SKM-1 (cell line): ENCODE results near the gene ATP2C1.
"Not testable (repeated sequence)": the region's sequence is repeated elsewhere in the genome, so short reads cannot be mapped to it uniquely, and the experiment has no call there.

Experiments used
- DNase-seq: peaks from one replicate; lab custom pipeline; 2025; ENCODE audit not compliant: unreplicated experiment; lab: John Stamatoyannopoulos, UW

Gene ATP2C1, protein sequence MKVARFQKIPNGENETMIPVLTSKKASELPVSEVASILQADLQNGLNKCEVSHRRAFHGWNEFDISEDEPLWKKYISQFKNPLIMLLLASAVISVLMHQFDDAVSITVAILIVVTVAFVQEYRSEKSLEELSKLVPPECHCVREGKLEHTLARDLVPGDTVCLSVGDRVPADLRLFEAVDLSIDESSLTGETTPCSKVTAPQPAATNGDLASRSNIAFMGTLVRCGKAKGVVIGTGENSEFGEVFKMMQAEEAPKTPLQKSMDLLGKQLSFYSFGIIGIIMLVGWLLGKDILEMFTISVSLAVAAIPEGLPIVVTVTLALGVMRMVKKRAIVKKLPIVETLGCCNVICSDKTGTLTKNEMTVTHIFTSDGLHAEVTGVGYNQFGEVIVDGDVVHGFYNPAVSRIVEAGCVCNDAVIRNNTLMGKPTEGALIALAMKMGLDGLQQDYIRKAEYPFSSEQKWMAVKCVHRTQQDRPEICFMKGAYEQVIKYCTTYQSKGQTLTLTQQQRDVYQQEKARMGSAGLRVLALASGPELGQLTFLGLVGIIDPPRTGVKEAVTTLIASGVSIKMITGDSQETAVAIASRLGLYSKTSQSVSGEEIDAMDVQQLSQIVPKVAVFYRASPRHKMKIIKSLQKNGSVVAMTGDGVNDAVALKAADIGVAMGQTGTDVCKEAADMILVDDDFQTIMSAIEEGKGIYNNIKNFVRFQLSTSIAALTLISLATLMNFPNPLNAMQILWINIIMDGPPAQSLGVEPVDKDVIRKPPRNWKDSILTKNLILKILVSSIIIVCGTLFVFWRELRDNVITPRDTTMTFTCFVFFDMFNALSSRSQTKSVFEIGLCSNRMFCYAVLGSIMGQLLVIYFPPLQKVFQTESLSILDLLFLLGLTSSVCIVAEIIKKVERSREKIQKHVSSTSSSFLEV

DNA sequence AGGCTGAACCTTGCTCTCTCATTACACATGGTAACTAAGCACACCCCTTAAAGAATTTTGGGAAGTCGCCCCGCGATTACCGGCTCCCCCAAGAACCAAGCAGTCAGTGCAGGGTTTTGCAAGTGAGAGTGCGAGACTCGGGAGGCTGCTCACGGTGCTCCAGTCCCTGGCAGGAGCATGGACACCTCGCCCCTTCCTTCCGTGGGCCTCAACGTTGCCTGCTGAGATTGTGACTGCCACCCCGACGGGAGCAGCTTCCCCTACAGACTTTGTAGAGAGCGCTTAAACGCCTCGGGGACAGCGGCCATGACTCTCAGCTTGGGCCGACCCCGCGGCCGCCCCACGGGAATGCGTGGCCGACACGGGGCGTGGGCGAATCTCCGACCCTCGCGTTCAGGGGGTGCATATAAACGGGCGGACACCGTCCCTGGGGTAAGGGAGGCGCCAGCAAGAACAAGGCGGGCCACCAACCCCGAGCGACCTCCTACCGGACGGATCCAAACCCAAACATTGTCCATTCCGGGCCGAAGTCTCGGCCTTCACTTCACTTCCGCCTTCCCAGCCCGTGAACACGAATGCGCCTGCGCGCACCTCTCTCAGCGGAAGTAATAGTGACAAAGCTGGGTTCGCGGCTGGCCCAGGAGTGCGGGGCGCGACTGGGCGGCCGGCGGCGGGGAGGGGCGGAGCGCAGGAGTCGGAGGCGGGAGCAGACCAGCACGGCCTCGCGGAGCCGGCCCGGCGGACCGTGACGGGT, at the start of gene ATP2C1:
Gene ATP2C1 (plus strand): TSS at position 709 of the 754 bp plus-strand sequence. CDS start 686 bp downstream, outside the sequence.
- DNase-seq, result peak; percentile 88

- DNase-seq, result no peak
Observed at GRCh38 chr3:130844462-130844861, 49.4 kb upstream of the ATP2C1 start.

GRCh38 chr3:130846181-130846580, 47.7 kb upstream of the ATP2C1 start:
- DNase-seq, result no peak

- DNase-seq, result peak; percentile 70
Observed at GRCh38 chr3:130849091-130849552, 44.8 kb upstream of the ATP2C1 start.

- peak; percentile 98 for DNase-seq
Observed at GRCh38 chr3:130850044-130850797, 43.7 kb upstream of the ATP2C1 start.

DNA sequence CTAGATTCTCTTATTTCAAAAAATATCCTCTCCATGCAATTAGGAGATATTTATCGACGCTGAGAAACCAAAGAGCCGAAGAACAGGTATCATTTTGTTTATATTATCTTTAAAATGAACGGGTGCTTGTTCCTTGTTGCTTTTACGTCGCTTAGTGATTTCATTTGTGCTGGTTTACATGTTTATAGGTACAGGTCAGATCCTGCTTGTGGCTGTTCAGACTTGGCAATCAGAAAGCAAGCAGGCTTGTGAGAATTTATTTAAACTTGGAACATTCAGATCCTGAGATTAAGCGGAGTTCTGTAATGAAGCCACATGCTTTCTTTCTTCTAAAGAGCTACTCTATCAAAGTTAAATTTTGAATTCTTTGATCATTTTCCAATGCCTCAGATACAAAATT, 43.0 kb upstream of the ATP2C1 start:
- no peak for DNase-seq

GRCh38 chr3:130851277-130851676, 42.6 kb upstream of the ATP2C1 start:
- no peak for DNase-seq

DNA sequence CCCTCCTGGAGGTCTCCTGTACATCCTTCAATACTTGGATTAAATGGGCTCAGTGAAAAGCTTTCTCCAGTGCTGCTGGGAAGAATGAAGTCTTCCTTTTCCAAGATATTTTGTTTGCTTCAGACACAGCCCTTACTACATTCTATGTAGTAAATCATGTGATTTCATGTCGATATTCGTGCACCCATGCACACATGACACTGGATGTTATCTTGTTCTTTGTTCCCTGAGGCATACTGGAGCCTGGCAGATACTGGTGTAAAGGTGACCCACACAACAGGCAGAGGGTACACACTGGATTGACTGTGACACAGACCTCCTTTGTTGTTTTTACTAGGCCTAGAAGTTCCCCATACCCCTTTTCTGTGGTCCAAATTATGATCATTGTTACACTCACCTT, 40.3 kb upstream of the ATP2C1 start:
- no peak for DNase-seq

- no peak for DNase-seq
Observed at GRCh38 chr3:130854208-130854864, 39.5 kb upstream of the ATP2C1 start.

GRCh38 chr3:130857336-130858026, 36.4 kb upstream of the ATP2C1 start:
- no peak for DNase-seq

- DNase-seq, result not testable (repeated sequence)
Observed at GRCh38 chr3:130862130-130862529, 31.8 kb upstream of the ATP2C1 start.

DNA sequence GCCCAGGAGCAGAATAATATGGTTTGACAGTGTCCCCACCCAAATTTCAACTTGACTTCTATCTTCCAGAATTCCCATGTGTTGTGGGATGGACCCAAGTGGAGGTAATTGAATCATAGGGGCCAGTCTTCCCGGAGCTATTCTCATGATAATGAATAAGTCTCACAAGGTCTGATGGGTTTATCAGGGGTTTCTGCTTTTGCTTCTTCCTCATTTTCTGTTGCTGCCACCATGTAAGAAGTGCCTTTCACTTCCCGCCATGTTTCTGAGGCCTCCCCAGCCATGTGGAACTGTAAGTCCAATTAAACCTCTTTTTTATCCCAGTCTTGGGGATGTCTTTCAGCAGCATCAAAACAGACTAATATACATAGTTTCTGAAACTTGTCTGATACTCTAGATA, 28.4 kb upstream of the ATP2C1 start:
- no peak for DNase-seq

GRCh38 chr3:130866327-130866726, 27.6 kb upstream of the ATP2C1 start:
- DNase-seq, result no peak

GRCh38 chr3:130870423-130870822, 23.5 kb upstream of the ATP2C1 start:
- no peak for DNase-seq

GRCh38 chr3:130876594-130876993, 17.3 kb upstream of the ATP2C1 start:
- DNase-seq, result no peak

DNA sequence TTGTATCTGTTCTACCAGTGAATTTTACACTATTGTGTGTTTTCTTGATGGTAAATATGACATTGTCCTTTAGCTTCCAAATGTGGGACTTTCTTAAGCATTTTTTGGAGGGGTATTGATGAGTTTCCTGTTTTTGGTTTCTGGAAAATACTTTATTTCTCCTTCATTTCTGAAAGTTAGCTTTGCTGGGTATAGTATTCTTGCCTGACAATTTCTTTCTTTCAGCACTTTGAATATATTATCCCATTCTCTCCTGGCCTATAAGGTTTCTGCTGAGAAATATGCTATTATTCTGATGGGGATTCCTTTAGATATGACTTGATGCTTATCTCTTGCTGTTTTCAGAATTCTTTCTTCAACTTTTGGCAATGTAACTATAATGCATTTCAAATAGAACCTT, 15.4 kb upstream of the ATP2C1 start:
- DNase-seq, result no peak

DNA sequence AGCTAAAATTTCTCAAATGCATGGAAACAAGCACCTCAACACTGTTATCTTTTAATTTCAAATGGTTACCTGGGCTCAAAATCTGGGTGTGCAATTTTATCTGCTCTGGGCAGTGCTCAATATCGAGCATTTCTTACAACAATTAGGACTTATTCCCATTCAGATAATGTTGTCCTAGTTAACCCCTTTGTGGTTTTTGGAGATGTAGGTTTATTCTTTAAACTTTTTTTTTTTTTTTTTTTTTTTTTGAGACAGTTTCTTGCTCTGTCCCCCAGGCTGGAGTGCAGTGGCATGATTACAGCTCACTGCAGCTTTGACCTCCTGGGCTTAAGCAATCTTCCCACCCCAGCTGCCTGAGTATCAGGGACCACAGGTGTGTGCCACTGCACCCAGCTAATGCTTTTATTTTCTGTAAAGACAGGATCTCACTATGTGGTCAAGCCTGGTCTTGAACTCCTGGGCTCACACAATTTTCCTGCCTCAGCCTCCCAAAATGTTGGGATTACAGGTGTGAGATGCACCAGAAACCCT, 4.4 kb upstream of the ATP2C1 start:
- no peak for DNase-seq

DNA sequence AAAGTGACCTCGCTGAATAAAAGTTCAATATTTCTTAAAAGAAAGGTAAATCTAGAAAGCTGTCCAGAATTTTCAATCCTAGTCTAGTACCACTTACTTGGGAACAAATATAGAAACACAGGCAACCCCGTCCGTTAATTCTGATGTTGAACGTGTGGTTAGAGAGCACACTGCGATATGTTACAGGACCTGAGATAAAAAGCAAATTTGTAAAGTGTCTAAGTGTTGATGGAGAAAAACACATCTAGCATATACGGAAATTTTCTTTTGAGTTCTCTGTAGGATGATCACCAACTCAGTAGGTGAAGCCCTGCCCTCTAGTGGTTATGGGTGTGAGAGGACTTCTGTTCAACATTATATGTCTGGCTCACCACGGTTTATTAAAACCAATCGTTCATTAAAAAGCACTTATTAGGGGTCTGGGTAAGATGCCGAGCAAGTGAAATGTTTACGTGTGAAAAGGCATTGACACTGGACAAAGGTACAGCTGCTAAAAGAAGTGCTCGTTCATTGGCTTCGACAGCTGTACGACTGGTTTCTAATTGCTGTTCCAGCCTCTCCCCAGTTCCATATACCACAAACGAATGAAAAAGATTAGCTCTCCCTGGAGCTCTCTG, 1.0 kb upstream of the ATP2C1 start:
- peak; percentile 82 for DNase-seq
